ENCODE measurements around the gene ZNF692.

- TF ChIP-seq CTCF (IDR thresholded peaks at IDR 0.05; ENCODE audit: insufficient read depth, low read length, poor library complexity, severe bottlenecking), result no peak
- no peak for TF ChIP-seq EZH2phosphoT487 (conservative IDR thresholded peaks at IDR 0.05; ENCODE audit: low read length)
Measured at GRCh38 chr1:248901578-248901977, 42.7 kb upstream of the ZNF692 start.

Measured in SU-DHL-6 (cell line).